ENCODE data around the gene SH3RF1.

DNA sequence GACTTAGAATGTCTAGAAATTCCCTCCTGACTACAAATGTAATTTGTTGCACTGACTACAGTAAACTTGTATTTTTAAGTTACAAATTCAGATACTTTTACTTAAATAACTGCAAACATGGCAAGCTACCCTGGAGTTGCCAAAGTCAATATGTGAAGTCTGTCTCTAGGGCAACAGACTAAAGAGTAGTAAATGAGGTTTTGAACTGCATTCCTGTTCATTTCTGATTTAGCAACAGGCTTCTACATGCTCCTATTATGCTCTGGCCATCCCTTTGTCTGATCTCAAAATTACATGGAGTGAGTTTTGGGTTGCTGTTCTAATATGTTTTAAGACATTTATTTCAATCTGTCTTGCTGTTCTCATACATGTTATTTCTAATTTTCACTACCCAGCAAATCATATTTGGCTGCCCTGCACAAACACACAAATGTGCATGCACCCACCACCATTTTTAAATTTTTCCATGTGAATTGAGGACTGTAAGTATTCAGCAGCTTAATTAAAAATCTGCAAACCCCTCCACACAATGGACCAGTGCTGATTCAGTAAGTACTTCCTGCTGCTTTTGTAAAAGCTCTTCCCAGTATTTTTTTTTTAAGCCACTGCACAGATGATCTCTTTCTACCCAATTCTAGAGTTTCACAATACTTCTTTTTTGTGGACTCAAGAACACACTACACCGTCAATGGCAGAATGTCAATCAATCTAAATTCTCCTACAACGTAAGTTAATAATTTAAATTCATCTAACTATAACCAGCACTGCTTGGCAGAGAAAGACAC is 26.7 kb downstream of the SH3RF1 start:
- TF ChIP-seq POLR2A (IDR thresholded peaks at IDR 0.05; ENCODE audit: low read depth) = no peak
- TF ChIP-seq, protein P1, sequence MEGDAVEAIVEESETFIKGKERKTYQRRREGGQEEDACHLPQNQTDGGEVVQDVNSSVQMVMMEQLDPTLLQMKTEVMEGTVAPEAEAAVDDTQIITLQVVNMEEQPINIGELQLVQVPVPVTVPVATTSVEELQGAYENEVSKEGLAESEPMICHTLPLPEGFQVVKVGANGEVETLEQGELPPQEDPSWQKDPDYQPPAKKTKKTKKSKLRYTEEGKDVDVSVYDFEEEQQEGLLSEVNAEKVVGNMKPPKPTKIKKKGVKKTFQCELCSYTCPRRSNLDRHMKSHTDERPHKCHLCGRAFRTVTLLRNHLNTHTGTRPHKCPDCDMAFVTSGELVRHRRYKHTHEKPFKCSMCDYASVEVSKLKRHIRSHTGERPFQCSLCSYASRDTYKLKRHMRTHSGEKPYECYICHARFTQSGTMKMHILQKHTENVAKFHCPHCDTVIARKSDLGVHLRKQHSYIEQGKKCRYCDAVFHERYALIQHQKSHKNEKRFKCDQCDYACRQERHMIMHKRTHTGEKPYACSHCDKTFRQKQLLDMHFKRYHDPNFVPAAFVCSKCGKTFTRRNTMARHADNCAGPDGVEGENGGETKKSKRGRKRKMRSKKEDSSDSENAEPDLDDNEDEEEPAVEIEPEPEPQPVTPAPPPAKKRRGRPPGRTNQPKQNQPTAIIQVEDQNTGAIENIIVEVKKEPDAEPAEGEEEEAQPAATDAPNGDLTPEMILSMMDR (IDR thresholded peaks at IDR 0.05) = no peak

All from esophagus muscularis mucosa (tissue), 3 donors.